Bronchial epithelial cell (primary cell): ENCODE measurements around the gene RAF1. TPM values are rescaled to one million over a fixed set of nuclear protein-coding genes. Genes with fewer than 3 reads are reported as not detected.

Experiments
- DNase-seq: peaks from one replicate; pipeline ENCODE4 v3.0.0-alpha.2; 2010; ENCODE audit warnings: low read depth
- FAIRE-seq: peaks from 2 replicates; lab custom pipeline; 2011; peaks lifted over from hg19 to GRCh38; lab: Jason Lieb, UNC
- H3K27me3 ChIP-seq: 2 replicates; pipeline ENCODE4 v1.5.1; 2011; ENCODE audit warnings: low read length; ENCODE audit not compliant: control insufficient read depth, insufficient read depth
- H3K36me3 ChIP-seq: 2 replicates; pipeline ENCODE4 v1.5.1; 2011; ENCODE audit warnings: low read length; ENCODE audit not compliant: control insufficient read depth, insufficient read depth
- H3K4me3 ChIP-seq: 2 replicates; pipeline ENCODE4 v1.5.1; 2011; ENCODE audit warnings: mild to moderate bottlenecking, low read depth, low read length, control low read depth
- CTCF ChIP-seq: IDR thresholded peaks from 2 replicates; pipeline ENCODE4 v1.5.1; 2011; ENCODE audit warnings: mild to moderate bottlenecking, moderate library complexity, low read length, control low read depth, inconsistent platforms; ENCODE audit not compliant: insufficient read depth, severe bottlenecking
- total RNA-seq: library from RNA; depleted of rRNA; stranded (reverse); fragments of >200 nt; gene quantifications from 2 replicates; pipeline ENCODE4 v1.2.1, GENCODE V29; 2014

RAF1 gene
- total RNA-seq, 1 donor from 2014 or later = 83.5 TPM

GRCh38 chr3:12591456-12591855 is 72.5 kb downstream of the RAF1 start:
- FAIRE-seq = no peak
- Histone ChIP-seq H3K27me3 (no peaks in the 10 kb centered on the region), H3K4me3 (no peak overlapping the region), H3K36me3 (peaks cover 14% of the 10 kb centered on the region)
- no peak for DNase-seq
- no peak for TF ChIP-seq CTCF

GRCh38 chr3:12590096-12590495 is 73.8 kb downstream of the RAF1 start:
- H3K36me3 ChIP-seq = peaks cover 15% of the 10 kb centered on the region
- TF ChIP-seq CTCF = no peak
- FAIRE-seq (no peak), DNase-seq (no peak)
- H3K27me3 ChIP-seq = no peaks in the 10 kb centered on the region
- H3K4me3 ChIP-seq = no peak overlapping the region

GRCh38 chr3:12588039-12589009 is 75.6 kb downstream of the RAF1 start:
- DNase-seq = peak; percentile 72
- H3K4me3 ChIP-seq = no peak overlapping the region
- no peak for TF ChIP-seq CTCF
- H3K27me3 ChIP-seq = no peaks in the 10 kb centered on the region
- no peak for FAIRE-seq
- H3K36me3 ChIP-seq = peaks cover 19% of the 10 kb centered on the region

GRCh38 chr3:12586403-12586802 is 77.5 kb downstream of the RAF1 start:
- Histone ChIP-seq H3K36me3 (peaks cover 27% of the 10 kb centered on the region), H3K27me3 (no peaks in the 10 kb centered on the region), H3K4me3 (no peak overlapping the region)
- DNase-seq (no peak), FAIRE-seq (no peak)
- no peak for TF ChIP-seq CTCF

GRCh38 chr3:12585970-12586369 is 77.9 kb downstream of the RAF1 start:
- peaks cover 29% of the 10 kb centered on the region for H3K36me3 ChIP-seq
- no peak for TF ChIP-seq CTCF
- DNase-seq (no peak), FAIRE-seq (no peak)
- no peaks in the 10 kb centered on the region for H3K27me3 ChIP-seq
- no peak overlapping the region for H3K4me3 ChIP-seq

GRCh38 chr3:12585181-12585580 is 78.7 kb downstream of the RAF1 start:
- DNase-seq (no peak), FAIRE-seq (no peak)
- no peak for TF ChIP-seq CTCF
- Histone ChIP-seq H3K4me3 (no peak overlapping the region), H3K27me3 (no peaks in the 10 kb centered on the region), H3K36me3 (peaks cover 27% of the 10 kb centered on the region)
